ENCODE data around the gene PSMA1. TPM values are rescaled to one million over a fixed set of nuclear protein-coding genes. Genes with fewer than 3 reads are reported as not detected.

PSMA1 gene
- polyA plus RNA-seq, 1 donor from 2014 or later, result 322 TPM

GRCh38 chr11:14520747-14521151, 563 bp upstream of the PSMA1 start:
- peaks cover 18% of the 10 kb centered on the region for H3K79me2 ChIP-seq (replicated peaks; ENCODE audit: insufficient read depth, low read length)
- TF ChIP-seq EP300 (conservative IDR thresholded peaks at IDR 0.05; ENCODE audit: poor library complexity, severe bottlenecking) (no peak), TAF1 (IDR thresholded peaks at IDR 0.05; ENCODE audit: low read depth) (no peak), POLR2AphosphoS5 (IDR thresholded peaks at IDR 0.05) (no peak), REST (IDR thresholded peaks at IDR 0.05; ENCODE audit: borderline replicate concordance) (no peak), SMC3 (conservative IDR thresholded peaks at IDR 0.05; ENCODE audit: poor library complexity) (no peak), EZH2 (IDR thresholded peaks at IDR 0.05; ENCODE audit: borderline replicate concordance, insufficient read depth, low read length, poor library complexity, severe bottlenecking) (no peak), RAD21 (conservative IDR thresholded peaks at IDR 0.05) (no peak), CTCF (IDR thresholded peaks at IDR 0.05; ENCODE audit: poor library complexity, severe bottlenecking) (no peak), MXI1 (conservative IDR thresholded peaks at IDR 0.05; ENCODE audit: poor library complexity, severe bottlenecking) (no peak)
- peak overlapping the region; percentile 67 for H3K4me2 ChIP-seq (ENCODE audit: low read length)
- H3K36me3 ChIP-seq (ENCODE audit: insufficient read depth, low read length), result peaks cover 4% of the 10 kb centered on the region
- H3K4me3 ChIP-seq (ENCODE audit: low read length), result peak overlapping the region; percentile 75
- no peaks in the 10 kb centered on the region for H3K9me3 ChIP-seq (ENCODE audit: low read length)
- H3K9ac ChIP-seq (ENCODE audit: low read length), result peak overlapping the region; percentile 85
- peak overlapping the region; percentile 59 for H3K27ac ChIP-seq (ENCODE audit: low read length)
- no peaks in the 10 kb centered on the region for H3K27me3 ChIP-seq (ENCODE audit: insufficient read depth, low read depth, low read length)
- H2AFZ ChIP-seq (ENCODE audit: low read depth, low read length), result peak overlapping the region; percentile 61
- H4K20me1 ChIP-seq (ENCODE audit: insufficient read depth), result no peaks in the 10 kb centered on the region
- no peaks in the 10 kb centered on the region for H3K9me2 ChIP-seq (ENCODE audit: insufficient read depth, low read length)
- no peaks in the 10 kb centered on the region for H3F3A ChIP-seq (ENCODE audit: insufficient read depth, low read length, poor library complexity, severe bottlenecking)

- peak overlapping the region; percentile 76 for H3K4me2 ChIP-seq (ENCODE audit: low read length)
- H3K79me2 ChIP-seq (replicated peaks; ENCODE audit: insufficient read depth, low read length), result peaks cover 18% of the 10 kb centered on the region
- TF ChIP-seq RAD21 (conservative IDR thresholded peaks at IDR 0.05) (no peak), MXI1 (conservative IDR thresholded peaks at IDR 0.05; ENCODE audit: poor library complexity, severe bottlenecking) (no peak), TAF1 (IDR thresholded peaks at IDR 0.05; ENCODE audit: low read depth) (no peak), POLR2AphosphoS5 (IDR thresholded peaks at IDR 0.05) (no peak), SMC3 (conservative IDR thresholded peaks at IDR 0.05; ENCODE audit: poor library complexity) (no peak), CTCF (IDR thresholded peaks at IDR 0.05; ENCODE audit: poor library complexity, severe bottlenecking) (no peak), EP300 (conservative IDR thresholded peaks at IDR 0.05; ENCODE audit: poor library complexity, severe bottlenecking) (no peak), EZH2 (IDR thresholded peaks at IDR 0.05; ENCODE audit: borderline replicate concordance, insufficient read depth, low read length, poor library complexity, severe bottlenecking) (no peak), REST (IDR thresholded peaks at IDR 0.05; ENCODE audit: borderline replicate concordance) (no peak)
- H3K9ac ChIP-seq (ENCODE audit: low read length), result peak overlapping the region; percentile 85
- H3K9me2 ChIP-seq (ENCODE audit: insufficient read depth, low read length), result no peaks in the 10 kb centered on the region
- H3K27ac ChIP-seq (ENCODE audit: low read length), result peak overlapping the region; percentile 78
- no peaks in the 10 kb centered on the region for H3K27me3 ChIP-seq (ENCODE audit: insufficient read depth, low read depth, low read length)
- H3K36me3 ChIP-seq (ENCODE audit: insufficient read depth, low read length), result peaks cover 4% of the 10 kb centered on the region
- peak overlapping the region; percentile 75 for H3K4me3 ChIP-seq (ENCODE audit: low read length)
- H2AFZ ChIP-seq (ENCODE audit: low read depth, low read length), result peak overlapping the region; percentile 77
- H3F3A ChIP-seq (ENCODE audit: insufficient read depth, low read length, poor library complexity, severe bottlenecking), result no peaks in the 10 kb centered on the region
- H4K20me1 ChIP-seq (ENCODE audit: insufficient read depth), result no peaks in the 10 kb centered on the region
- H3K9me3 ChIP-seq (ENCODE audit: low read length), result no peaks in the 10 kb centered on the region
These were observed 629 bp downstream of the PSMA1 start for GRCh38 chr11:14519597-14519916.

Data from neural cell (in vitro differentiated cells).